ENCODE measurements around the gene MCM3AP.

Gene MCM3AP

DNA sequence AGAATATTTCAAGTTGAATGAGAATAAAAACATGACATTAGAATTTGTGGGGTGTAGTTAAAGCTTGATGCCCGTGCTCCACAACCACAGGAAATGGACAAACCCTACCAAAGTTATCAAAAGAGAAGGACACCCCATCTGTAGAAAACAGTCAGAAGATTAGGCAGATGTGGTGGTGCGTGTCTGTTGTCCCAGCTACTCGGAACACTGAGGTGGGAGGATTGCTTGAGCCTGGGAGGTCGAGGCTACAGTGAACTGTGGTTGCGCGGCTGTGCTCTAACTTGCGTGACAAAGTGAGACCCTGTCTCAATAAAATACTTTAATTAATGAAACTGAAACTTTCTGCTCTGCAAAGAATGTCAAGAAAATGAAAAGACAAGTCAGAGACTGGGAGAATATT is 99.7 kb downstream of the MCM3AP start:
- no peak for DNase-seq (ENCODE audit: low read depth)
